DMS79 treated with DMSO at 0.1 percent for 48 hours (cell line): Measurements from ENCODE around the gene EEA1.
"Not testable (repeated sequence)": the region's sequence is repeated elsewhere in the genome, so short reads cannot be mapped to it uniquely, and the experiment has no call there.

Experiments
- DNase-seq: peaks from one replicate; lab custom pipeline; 2025; lab: John Stamatoyannopoulos, UW

Gene EEA1

DNA sequence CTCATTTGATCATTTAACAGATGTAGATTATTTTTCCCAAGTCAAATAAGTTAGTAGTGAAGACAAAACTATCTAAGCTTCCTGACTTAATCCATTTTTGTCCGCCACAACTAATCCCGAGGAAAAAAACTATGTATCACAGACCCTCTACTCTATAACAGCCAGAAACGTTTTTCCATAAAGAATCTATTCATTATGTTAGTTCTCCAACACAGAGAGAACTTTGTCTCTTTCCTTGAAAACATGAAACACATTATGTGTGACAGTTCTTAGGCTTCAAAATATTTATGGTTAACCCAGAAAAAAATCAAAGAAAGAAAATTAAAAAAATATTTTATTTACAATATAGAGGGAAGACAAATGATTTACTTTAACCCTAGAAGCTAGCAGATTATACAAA is 126.2 kb downstream of the EEA1 start:
- DNase-seq, result no peak

DNA sequence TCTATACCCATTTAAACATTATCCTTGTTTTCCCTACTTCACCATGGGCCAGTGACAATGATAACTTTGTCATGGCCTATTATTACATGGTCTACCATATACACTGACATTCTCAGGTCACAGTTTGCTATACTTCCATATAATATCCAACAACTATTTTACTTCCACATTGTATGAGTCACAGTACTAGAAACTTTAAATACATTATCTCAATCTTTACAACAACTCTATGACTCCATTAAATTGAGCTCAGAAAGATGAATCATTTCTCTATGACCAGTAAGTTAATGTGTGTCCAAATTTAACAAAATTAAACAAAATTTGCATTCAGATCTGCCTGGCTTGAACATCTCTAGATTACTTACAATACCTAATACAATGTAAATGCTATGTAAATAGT is 132.4 kb downstream of the EEA1 start:
- no peak for DNase-seq

GRCh38 chr12:92794814-92795213 is 134.3 kb downstream of the EEA1 start:
- DNase-seq, result no peak

DNA sequence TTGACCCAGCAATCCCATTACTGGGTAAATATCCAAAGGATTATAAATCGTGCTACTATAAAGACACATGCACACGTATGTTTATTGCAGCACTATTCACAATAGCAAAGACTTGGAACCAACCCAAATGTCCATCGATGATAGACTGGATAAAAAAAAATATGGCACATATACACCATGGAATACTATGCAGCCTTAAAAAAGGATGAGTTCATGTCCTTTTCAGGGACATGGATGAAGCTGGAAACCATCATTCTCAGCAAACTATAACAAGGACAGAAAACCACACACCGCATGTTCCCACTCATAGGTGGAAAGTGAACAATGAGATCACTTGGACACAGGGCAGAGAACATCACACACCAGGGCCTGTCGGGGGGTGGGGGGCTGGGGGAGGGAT is 134.7 kb downstream of the EEA1 start:
- not testable (repeated sequence) for DNase-seq

- DNase-seq, result no peak
Observed at GRCh38 chr12:92786045-92786444, 143.1 kb downstream of the EEA1 start.

DNA sequence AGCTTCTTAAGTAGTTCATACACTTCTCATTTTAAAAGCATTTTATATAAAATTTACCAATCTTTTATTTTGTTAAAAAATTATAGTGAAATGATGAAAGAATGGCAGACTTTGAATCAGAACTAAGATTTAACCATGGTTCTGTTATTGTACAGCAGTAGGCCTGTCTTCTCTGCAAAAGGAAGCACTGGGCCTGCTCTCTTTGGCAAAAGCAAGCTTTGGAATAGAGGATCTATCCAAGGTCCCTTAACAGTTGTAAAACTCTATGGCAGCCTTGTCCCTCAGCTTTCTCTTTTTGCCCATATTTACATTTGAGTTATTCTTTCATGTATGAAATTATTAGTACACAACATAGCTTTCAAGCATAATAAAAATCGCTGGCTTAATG is 143.5 kb downstream of the EEA1 start:
- DNase-seq, result no peak

GRCh38 chr12:92784797-92785562 is 144.1 kb downstream of the EEA1 start:
- DNase-seq, result peak; percentile 77

GRCh38 chr12:92784356-92784755 is 144.7 kb downstream of the EEA1 start:
- DNase-seq, result no peak

DNA sequence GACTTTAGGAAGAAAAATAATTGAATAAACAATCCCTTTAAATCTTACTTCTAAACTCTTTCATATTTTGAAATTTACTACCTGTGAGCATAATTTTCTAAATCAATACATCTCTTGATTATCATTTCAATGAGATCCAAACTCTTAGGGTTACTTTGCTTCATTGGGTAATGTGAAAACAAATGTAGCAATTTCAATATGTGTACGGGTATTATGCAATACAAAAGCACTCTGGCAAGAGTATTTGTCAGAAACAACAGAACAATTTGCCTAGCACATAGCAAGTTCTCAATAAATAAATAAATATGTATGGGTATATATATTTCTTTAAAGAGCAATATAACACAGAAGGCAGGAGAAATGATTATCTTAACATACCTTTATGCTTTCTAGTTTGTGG is 149.2 kb downstream of the EEA1 start:
- no peak for DNase-seq

DNA sequence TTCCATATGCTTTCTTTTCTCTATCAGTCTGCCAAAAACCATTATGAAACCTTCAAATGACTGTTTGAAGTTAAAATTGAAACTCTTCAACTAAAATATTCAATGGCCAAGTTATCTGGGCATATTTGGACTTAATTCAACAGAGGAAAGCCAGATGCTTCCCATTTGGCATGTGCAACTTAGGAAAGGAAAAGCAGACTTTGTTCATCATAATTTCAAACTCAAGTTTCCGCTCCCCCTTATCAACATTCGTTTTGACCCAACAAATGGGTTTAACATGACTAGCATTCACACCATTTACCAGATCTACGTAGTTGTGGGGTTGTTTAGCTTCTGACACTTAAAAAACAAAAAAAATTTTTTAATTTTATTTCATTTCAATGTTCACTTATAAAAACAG is 150.6 kb downstream of the EEA1 start:
- no peak for DNase-seq

DNA sequence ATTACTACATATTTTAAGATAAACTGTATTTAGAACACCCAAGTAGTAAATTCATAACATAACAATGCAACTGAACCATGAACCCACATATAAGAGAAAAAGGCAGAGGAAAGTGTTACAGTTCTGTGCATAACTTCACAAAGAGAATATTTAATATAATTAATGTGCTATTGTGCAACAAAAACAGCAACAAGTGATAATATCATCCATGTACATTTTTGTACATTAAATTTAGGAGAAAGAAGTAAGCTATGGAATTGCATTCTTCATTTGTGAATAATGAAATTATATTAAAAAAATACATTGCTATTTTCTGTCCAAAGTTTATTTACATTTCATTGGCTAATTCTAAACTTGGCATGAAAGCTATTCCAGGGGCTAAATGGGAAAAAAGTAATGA is 153.7 kb downstream of the EEA1 start:
- no peak for DNase-seq

- DNase-seq, result no peak
Observed at GRCh38 chr12:92771001-92771400, 158.1 kb downstream of the EEA1 start.

GRCh38 chr12:92769124-92769901 is 159.8 kb downstream of the EEA1 start:
- no peak for DNase-seq

- DNase-seq, result no peak
Observed at GRCh38 chr12:92765871-92766270, 163.2 kb downstream of the EEA1 start.

GRCh38 chr12:92764831-92765230 is 164.3 kb downstream of the EEA1 start:
- DNase-seq, result no peak

- no peak for DNase-seq
Observed at GRCh38 chr12:92762773-92763172, 166.3 kb downstream of the EEA1 start.

- DNase-seq, result no peak
Observed at GRCh38 chr12:92759634-92760268, 169.3 kb downstream of the EEA1 start.

DNA sequence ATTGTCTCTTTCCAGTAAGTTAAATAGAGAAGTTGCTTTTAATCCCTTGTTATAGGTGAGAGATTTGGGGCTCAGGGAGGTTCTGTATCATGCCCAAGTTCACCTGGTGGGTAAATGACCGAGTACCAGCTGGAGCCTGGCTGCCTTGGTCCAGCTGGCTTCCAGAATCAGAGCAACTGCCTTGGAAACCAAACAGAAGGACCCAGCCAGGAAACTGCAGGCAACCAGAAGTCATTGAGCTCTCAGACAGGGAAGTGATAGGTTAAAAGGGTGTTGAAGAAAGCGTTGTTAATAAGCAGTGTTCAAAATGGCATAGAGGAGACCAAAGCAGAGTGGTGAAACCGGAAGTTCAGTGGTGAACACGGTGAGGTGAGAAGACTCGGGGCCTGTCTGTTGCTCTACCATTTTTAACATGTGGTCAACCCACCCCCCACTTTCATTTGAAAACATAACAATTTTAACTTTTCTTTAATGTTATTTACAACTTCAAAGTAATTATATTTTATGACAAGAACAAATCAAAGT is 171.4 kb downstream of the EEA1 start:
- DNase-seq, result no peak

DNA sequence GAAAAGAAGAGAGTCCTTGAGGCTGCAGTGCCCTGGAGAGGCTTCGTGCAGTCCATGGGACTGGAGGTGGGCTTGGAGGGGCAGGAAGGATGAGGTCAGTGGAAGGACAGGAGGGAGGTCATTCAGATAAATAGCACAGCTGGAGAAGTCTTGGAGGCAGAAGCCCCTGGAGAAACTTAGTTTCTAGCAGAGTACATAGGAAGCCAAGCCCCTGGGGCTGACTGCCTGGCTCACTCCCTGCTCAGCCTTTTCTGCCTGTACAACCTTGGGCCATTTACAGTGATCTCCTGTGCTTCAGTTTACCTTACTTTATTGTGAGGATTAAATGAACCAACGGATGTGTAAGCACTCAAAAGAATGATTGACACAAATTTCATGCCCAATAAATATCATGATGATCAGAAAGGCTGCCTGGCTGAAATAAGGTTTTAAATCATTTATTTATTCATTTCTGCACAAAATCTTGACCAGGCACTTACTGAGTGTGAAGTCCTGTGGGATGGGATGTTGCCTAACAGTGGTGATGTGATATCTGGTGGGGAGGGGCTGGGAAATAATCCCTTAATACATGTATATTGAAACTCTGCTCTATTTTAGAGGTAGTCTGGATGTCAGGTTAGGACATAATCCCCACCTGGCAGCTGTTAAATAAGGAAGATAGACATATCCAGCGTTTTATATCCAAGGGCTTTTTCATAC is 172.0 kb downstream of the EEA1 start:
- DNase-seq, result peak; percentile 56

DNA sequence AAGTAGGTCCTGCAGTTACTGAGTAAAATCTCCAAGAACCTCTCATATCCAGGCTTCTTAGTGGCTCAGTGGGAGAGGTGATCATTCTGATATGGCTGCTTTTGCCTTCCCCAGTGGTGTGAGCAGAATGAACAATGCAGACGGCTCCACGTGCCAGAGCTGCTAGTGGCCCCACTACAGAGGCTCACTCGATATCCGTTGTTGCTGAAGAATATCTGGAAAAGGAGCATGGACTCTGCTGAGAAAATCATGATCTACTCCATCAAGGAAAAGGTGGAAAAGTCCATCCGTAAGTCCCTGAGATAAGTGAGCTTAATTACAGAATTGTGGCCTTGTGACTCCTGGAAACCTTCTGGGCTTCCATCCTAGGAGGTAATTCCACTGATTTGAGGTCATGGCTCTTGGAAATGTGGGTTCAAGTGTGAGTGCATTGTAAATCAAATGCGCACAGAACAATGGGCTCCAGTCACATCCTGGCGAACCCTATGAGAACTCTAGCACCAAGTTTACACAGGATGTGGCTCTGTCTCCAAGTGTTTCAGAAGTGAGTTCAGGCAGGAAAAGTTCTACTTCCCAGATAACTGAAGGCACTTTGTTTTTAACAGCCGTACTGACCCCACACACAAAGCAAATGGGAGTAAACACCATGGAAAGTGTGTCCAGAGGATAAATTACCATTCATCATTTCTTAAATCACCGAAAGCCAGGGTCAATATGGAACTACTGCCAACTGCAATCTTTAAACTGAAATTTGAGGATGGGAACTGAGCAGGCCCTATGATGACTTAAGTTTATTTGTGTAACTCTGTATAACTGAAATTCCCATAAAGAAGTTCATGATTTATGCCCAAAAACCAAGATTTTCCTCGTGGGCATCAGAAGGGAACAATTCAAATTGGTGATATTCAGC is 174.9 kb downstream of the EEA1 start:
- no peak for DNase-seq

DNA sequence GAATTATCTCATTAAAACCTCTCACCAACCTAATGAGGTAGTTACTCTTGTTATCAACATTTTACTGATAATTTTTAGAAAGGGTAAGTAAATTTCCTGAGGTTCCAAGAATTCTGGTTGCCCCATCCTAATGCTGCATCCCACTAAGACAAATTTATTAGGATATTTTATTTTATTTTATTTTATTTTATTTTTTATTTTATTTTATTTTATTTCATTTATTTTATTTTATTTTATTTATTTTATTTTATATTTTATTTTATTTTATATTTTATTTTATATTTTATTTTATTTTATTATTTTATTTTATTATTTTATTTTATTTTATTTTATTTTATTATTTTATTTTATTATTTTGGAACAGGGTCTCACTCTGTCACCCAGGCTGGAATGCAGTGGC is 179.4 kb downstream of the EEA1 start:
- not testable (repeated sequence) for DNase-seq
